Common myeloid progenitor, CD34-positive (primary cell): ENCODE measurements around the gene EXOC3.

Source experiments
- CTCF ChIA-PET: fragments of 350-600 bp; sonication (Branson Sonifier 250); formaldehyde crosslinking; loops from one replicate; lab custom pipeline; 2021; ENCODE audit warnings: antibody characterized with exemption; lab: Charles Lee
- POLR2A ChIA-PET: fragments of 350-600 bp; sonication (Branson Sonifier 250); formaldehyde crosslinking; loops from one replicate; lab custom pipeline; 2021; ENCODE audit warnings: antibody characterized with exemption; lab: Charles Lee
- DNase-seq, 3 donors: peaks; one replicate each; pipeline versions ENCODE4 v3.0.0 to v3.0.0-alpha.2; 2013
- H3K27ac ChIP-seq, 2 experiments: 1 replicate in 1 of 2; 2 replicates in 1 of 2; pipeline ENCODE4 v1.7.0; 2013; ENCODE audit warnings: inconsistent platforms in 2 of 2, low read length in 2 of 2, mild to moderate bottlenecking in 2 of 2, low read depth in 1 of 2, moderate library complexity in 1 of 2; ENCODE audit not compliant: severe bottlenecking in 2 of 2, insufficient read depth in 1 of 2, poor library complexity in 1 of 2
- H3K27me3 ChIP-seq, 5 experiments: replicated peaks in 2 of 5; 1 replicate in 3 of 5; 2 replicates in 2 of 5; pipeline versions ENCODE4 v1.6.1 to v1.7.0; 2013; ENCODE audit warnings: low read length in 4 of 5, mild to moderate bottlenecking in 2 of 5, moderate library complexity in 2 of 5, inconsistent platforms in 1 of 5; ENCODE audit not compliant: insufficient read depth in 5 of 5, control insufficient read depth in 4 of 5
- H3K36me3 ChIP-seq, 4 experiments: 1 replicate in 2 of 4; 2 replicates in 2 of 4; pipeline versions ENCODE4 v1.6.1 to v1.7.0; 2013; ENCODE audit warnings: low read length in 3 of 4, control low read depth in 1 of 4, mild to moderate bottlenecking in 1 of 4; ENCODE audit not compliant: control insufficient read depth in 4 of 4, insufficient read depth in 4 of 4
- H3K4me1 ChIP-seq, 4 experiments: 1 replicate in 3 of 4; 2 replicates in 1 of 4; pipeline versions ENCODE4 v1.6.1 to v1.7.1; 2013; ENCODE audit warnings: low read length in 3 of 4, mild to moderate bottlenecking in 3 of 4, control low read depth in 1 of 4, inconsistent platforms in 1 of 4, moderate library complexity in 1 of 4; ENCODE audit not compliant: control insufficient read depth in 4 of 4, insufficient read depth in 4 of 4; ENCODE audit errors: control extremely low read depth in 1 of 4
- H3K4me3 ChIP-seq, 7 experiments: 1 replicate in 4 of 7; 2 replicates in 3 of 7; pipeline versions ENCODE4 v1.5.1 to v1.7.0; 2013; ENCODE audit warnings: mild to moderate bottlenecking in 7 of 7, low read length in 6 of 7, moderate library complexity in 6 of 7, inconsistent platforms in 2 of 7, low read depth in 2 of 7, control low read depth in 1 of 7; ENCODE audit not compliant: insufficient read depth in 4 of 7, control insufficient read depth in 1 of 7; ENCODE audit errors: extremely low read depth in 1 of 7
- H3K9me3 ChIP-seq, 5 experiments: 1 replicate in 4 of 5; 2 replicates in 1 of 5; pipeline versions ENCODE4 v1.6.1 to v1.7.1; 2013; ENCODE audit warnings: low read length in 4 of 5, mild to moderate bottlenecking in 2 of 5, inconsistent platforms in 1 of 5, low read depth in 1 of 5, moderate library complexity in 1 of 5; ENCODE audit not compliant: control insufficient read depth in 4 of 5, insufficient read depth in 2 of 5; ENCODE audit errors: control extremely low read depth in 1 of 5
- WGBS: methylation state at CpG from one replicate; pipeline ENCODE4 v1.1.5; 2013; ENCODE audit not compliant: insufficient coverage; 5-methylcytosine and 5-hydroxymethylcytosine counted together

Gene EXOC3

DNA sequence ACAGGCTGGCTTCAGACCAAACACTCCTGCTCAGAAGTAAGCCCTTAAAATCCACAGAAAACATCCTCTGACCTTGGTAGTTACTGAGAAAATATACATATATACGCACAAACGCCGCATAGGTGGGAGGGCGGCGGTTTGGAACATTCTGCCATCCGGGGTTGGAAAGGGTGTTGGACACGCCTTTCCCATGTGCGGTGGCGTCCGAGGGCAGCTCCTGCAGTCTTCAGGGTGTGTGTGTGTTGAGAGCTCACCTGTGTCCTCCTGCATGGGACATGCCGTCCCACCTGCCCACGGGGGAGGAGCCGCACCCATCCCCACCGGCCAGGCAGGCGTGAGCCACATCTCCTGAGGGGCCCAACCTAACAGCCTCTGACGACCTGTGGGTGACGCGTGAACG, 53.1 kb downstream of the EXOC3 start:
- no peak overlapping the region for H3K27ac ChIP-seq
- no peak for DNase-seq
- no peaks in the 10 kb centered on the region for H3K4me1 ChIP-seq
- no peaks in the 10 kb centered on the region for H3K9me3 ChIP-seq
- WGBS = 69% methylated on average over 19 of the region's 19 CpGs
- peaks cover 0 to 33% (median under 1%) of the 10 kb centered on the region in 5 experiments for H3K27me3 ChIP-seq
- CTCF ChIA-PET = no interaction called here
- no peaks in the 10 kb centered on the region for H3K36me3 ChIP-seq
- POLR2A ChIA-PET = no interaction called here
- H3K4me3 ChIP-seq = no peak overlapping the region

DNA sequence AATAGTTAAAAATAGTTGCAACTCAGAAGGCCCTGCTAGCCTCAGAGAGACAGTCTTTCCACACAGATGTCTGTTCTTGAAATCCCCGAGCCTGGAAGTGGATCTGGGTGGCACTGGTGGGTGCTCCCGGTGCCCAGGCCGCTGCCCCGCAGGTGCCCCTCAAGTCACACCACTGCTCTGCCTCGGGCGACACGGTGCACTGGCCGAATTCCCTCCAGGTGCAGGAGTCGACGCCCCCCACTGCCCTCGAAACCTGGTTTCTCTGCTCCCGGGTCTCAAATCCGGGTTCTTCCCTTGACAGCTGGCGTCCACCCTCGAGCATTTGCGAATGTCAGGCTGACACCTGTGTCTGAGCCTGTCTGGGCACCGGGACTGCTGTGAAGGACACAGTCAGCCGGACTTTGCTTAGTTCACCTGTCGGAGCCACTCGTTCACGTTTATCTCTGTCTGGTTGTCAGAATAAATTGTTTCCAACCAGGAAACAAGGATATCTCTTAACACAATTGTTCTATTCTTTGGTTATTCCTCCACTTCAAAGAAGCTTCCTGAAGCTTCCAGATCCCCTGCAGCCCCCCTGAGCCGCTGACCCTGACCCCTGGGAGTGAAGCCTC, 54.2 kb downstream of the EXOC3 start:
- Histone ChIP-seq H3K27me3 (peaks cover 0 to 45% (median 7%) of the 10 kb centered on the region in 5 experiments), H3K4me3 (no peak overlapping the region), H3K36me3 (no peaks in the 10 kb centered on the region), H3K27ac (no peak overlapping the region), H3K9me3 (no peaks in the 10 kb centered on the region), H3K4me1 (peaks cover 0 to 10% (median 8%) of the 10 kb centered on the region in 4 experiments)
- POLR2A ChIA-PET = no interaction called here
- no peak for DNase-seq
- CTCF ChIA-PET = interaction anchor here (1.2 kb wide), 1 partner anchor 50 kb away, joined by 3 read pairs; no protein-coding TSS in a partner anchor
- WGBS = 92% methylated on average over 21 of the region's 22 CpGs

DNA sequence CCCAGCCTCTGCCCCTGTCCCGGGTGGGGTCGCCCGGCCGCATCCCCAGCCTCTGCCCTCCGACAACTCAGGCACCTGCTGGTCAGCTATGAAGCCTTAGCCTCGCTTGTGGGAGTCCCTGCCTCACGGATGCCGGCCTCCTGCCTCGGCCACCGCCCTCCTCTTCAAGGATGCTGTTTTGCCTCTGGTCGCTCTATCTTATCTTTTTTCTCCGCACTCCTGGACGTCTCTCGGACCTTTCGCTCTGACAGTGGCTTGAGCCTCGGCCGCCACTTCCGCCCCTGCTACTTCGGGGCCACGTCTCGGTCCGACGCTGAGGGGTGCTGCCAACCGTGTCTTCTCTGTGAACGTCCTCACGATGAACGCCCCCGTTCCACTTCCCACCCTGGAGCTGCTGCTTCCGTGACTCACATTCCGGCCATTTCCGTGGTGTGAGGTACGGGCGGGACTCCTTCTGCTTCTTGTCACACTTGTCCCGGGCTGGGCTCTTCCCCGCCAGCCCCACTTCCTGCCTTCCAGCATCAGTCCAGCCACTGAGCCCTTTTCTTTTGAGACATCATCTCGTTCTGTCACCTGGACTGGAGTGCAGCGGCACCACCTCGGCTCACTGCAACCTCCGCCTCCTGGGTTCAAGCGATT, 55.0 kb downstream of the EXOC3 start:
- no peaks in the 10 kb centered on the region for H3K36me3 ChIP-seq
- H3K4me1 ChIP-seq = peaks cover 0 to 12% (median 10%) of the 10 kb centered on the region in 4 experiments
- H3K27me3 ChIP-seq = peaks cover 0 to 52% (median 9%) of the 10 kb centered on the region in 5 experiments
- H3K4me3 ChIP-seq = no peak overlapping the region
- POLR2A ChIA-PET = no interaction called here
- H3K9me3 ChIP-seq = no peaks in the 10 kb centered on the region
- WGBS = 84% methylated on average over 34 of the region's 40 CpGs
- DNase-seq = no peak
- CTCF ChIA-PET = interaction anchor here (1.1 to 1.2 kb wide), 2 partner anchors 24 to 51 kb away, joined by 3 to 4 read pairs; no protein-coding TSS in a partner anchor
- H3K27ac ChIP-seq = no peak overlapping the region

DNA sequence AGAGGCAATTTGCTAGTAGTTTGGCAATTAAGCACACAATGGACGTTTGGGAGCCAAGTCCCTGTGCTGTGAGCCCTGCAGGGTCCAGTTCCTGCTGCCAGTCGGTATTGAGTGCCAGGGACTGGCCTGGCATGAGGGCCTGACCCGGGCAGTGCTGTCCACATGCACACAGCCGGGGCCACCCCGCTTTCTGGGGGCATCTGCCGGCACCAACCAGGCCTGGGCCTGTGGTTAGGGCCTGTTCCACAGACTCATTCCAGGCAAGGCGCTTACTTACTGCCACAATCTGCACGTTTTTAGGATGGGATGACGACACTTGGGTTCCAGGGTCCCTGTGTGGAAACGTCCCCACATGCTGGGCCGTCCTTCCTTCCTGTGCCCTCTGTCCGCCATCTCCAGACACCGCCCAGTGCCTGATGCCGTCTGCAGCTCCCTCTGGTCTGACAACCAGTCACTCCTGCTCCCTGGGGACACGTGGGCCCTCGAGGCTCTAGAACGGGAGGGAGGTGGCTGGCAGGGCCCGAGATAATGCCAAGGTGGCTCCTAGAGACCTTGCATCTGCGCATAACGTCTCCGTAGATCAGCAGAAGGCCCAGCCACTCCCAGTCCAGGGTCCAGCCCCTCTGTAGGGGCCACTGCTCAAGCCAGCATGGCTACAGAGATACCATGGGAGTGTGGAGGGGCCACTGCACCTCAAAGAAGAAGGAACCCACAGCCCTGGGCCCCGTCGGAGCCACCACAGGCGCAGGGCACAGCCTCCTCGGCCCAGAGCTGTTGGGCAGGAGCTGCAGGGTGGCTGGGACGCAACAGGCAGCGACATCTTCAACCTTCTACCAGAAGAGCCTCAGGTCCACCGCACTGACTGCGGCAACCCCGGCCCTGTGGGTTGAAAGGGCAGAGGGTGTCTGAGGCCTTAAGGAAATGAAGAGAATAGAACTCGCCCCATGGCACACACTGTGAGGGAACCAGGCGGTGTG, 56.5 kb downstream of the EXOC3 start:
- H3K27ac ChIP-seq = no peak overlapping the region
- no peak for DNase-seq
- ChIA-PET POLR2A (no interaction called here), CTCF (interaction anchor here (0.7 to 1.1 kb wide), 2 partner anchors 25 to 135 kb away, joined by 3 to 4 read pairs; no protein-coding TSS in a partner anchor)
- peaks cover 0 to 12% (median 10%) of the 10 kb centered on the region in 4 experiments for H3K4me1 ChIP-seq
- WGBS = 97% methylated on average over 32 of the region's 32 CpGs
- H3K9me3 ChIP-seq = no peaks in the 10 kb centered on the region
- peaks cover 0 to 45% (median 9%) of the 10 kb centered on the region in 5 experiments for H3K27me3 ChIP-seq
- H3K4me3 ChIP-seq = no peak overlapping the region
- H3K36me3 ChIP-seq = no peaks in the 10 kb centered on the region

DNA sequence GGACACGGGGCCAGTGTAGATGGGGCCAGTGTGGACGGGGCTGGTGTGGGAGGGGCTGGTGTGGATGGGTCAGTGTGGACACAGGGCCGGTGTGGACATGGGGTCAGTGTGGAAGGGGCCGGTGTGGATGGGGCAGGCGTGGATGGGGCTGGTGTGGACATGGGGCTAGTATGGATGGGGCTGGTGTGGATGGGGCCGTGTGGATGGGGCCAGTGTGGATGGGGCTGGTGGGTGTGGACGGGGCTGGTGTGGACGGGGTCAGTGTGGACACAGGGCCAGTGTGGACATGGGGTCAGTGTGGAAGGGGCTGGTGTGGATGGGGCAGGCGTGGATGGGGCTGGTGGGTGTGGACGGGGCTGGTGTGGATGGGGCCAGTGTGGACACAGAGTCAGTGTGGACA, 57.5 kb downstream of the EXOC3 start:
- peaks cover 0 to 12% (median 10%) of the 10 kb centered on the region in 4 experiments for H3K4me1 ChIP-seq
- H3K27ac ChIP-seq = no peak overlapping the region
- no peak overlapping the region for H3K4me3 ChIP-seq
- no peak for DNase-seq
- H3K9me3 ChIP-seq = no peaks in the 10 kb centered on the region
- H3K36me3 ChIP-seq = no peaks in the 10 kb centered on the region
- ChIA-PET CTCF (interaction anchor here (0.7 kb wide), 1 partner anchor 134 kb away, joined by 3 read pairs; no protein-coding TSS in a partner anchor), POLR2A (no interaction called here)
- H3K27me3 ChIP-seq = peaks cover 0 to 49% (median 9%) of the 10 kb centered on the region in 5 experiments
- WGBS = 100% methylated on average over 4 of the region's 10 CpGs

DNA sequence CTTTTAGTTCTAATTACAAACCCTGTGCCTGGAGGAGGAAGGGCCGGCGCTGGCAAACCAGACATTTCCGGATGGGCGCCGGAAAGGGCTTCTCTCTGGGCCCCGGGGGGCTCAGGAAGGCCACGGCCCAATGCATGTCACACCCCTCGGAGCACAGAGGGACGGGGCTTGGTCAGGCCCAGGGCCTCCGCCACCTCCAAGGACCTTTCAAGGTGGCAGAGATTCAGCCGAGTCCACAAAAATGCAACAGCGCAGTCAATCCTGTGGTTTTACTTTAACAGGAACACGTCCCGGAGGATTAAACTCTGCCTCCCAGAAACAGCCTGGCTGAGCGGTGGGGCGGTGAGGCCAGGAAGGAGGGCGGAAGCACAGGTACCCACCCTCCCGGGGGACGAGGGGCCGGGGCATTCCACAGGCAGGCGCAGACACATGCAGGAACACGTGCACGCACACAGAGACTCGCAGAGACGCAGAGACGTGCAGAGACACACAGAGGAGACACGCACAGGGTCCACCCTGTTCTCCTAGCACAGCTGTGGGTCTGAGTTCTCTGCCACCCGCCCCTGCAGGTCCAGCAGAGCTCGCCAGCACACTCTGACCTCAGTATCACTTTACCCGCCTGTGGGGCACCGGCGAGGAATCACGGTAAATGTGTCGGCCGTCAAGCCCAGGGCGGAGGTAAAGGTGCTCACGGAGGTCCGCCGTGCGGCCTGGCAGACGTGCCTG, 58.3 kb downstream of the EXOC3 start:
- no peak overlapping the region for H3K27ac ChIP-seq
- H3K4me1 ChIP-seq = peaks cover 0 to 12% (median 10%) of the 10 kb centered on the region in 4 experiments
- H3K9me3 ChIP-seq = no peaks in the 10 kb centered on the region
- ChIA-PET CTCF (interaction anchor here (1.4 to 2.1 kb wide), 3 partner anchors 8 to 27 kb away, joined by 5 to 6 read pairs (median 5); no protein-coding TSS in a partner anchor), POLR2A (no interaction called here)
- WGBS = 68% methylated on average over 40 of the region's 41 CpGs
- peaks cover 0 to 46% (median 7%) of the 10 kb centered on the region in 5 experiments for H3K27me3 ChIP-seq
- peak overlapping the region in 3 of 7 experiments; percentile 40 to 49 (median 48) for H3K4me3 ChIP-seq
- no peak for DNase-seq
- no peaks in the 10 kb centered on the region for H3K36me3 ChIP-seq
